Esophagus muscularis mucosa (tissue), 3 donors: ENCODE measurements around the gene PDHB.

Experiments
- EP300 ChIP-seq: sonication (generic); formaldehyde crosslinking; IDR thresholded peaks from one replicate; pipeline ENCODE4 v1.6.1; 2017; ENCODE audit warnings: antibody characterized with exemption
- TF ChIP-seq, protein P1 (sequence below), 3 experiments: fragments of 200-600 bp in 2 of 3; fragments of 450-650 bp in 1 of 3; sonication (generic) in 2 of 3; IDR thresholded peaks; one replicate each; pipeline ENCODE4 v1.5.1; 2017 to 2019; ENCODE audit warnings: antibody characterized with exemption in 3 of 3, mild to moderate bottlenecking in 2 of 3, moderate library complexity in 1 of 3

DNA sequence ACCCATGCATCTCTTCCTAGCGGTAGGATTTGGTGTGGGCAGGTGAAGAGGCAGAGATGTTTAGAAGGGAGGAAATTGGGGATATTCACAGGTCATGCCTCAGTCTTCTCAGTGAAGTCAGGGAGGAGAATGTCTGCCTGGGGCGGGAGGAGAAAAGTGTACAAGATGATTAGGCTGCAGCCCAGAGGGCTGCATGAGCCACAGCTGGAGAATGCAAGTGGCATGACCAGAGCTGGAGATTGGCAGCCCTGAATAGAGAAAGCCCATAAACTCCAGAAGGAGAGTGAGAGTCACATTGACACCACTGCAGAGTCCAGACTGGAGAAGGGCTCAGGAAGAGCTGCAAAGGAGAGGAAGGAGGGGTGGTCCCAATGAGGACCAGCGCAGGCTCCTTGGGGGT lies 22.6 kb downstream of the PDHB start:
- TF ChIP-seq, protein P1, sequence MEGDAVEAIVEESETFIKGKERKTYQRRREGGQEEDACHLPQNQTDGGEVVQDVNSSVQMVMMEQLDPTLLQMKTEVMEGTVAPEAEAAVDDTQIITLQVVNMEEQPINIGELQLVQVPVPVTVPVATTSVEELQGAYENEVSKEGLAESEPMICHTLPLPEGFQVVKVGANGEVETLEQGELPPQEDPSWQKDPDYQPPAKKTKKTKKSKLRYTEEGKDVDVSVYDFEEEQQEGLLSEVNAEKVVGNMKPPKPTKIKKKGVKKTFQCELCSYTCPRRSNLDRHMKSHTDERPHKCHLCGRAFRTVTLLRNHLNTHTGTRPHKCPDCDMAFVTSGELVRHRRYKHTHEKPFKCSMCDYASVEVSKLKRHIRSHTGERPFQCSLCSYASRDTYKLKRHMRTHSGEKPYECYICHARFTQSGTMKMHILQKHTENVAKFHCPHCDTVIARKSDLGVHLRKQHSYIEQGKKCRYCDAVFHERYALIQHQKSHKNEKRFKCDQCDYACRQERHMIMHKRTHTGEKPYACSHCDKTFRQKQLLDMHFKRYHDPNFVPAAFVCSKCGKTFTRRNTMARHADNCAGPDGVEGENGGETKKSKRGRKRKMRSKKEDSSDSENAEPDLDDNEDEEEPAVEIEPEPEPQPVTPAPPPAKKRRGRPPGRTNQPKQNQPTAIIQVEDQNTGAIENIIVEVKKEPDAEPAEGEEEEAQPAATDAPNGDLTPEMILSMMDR (IDR thresholded peaks at IDR 0.05): no peak
- no peak for TF ChIP-seq EP300
